Measurements from ENCODE around the gene KCNJ9.

GRCh38 chr1:160040476-160040875 is 40.9 kb upstream of the KCNJ9 start:
- TF ChIP-seq POLR2A (IDR thresholded peaks at IDR 0.05) (no peak), CTCF (IDR thresholded peaks at IDR 0.05) (no peak)

Data from right lobe of liver (tissue), 4 donors.